Suppressor macrophage treated with lipopolysaccharide for 1 hour (primary cell): ENCODE results near the gene GPR176.
"Not testable (repeated sequence)": the region's sequence is repeated elsewhere in the genome, so short reads cannot be mapped to it uniquely, and the experiment has no call there.

ENCODE experiments used
- DNase-seq, 3 donors: peaks; one replicate each; pipeline ENCODE4 v3.0.0-alpha.2; 2020 to 2022

GPR176 gene

DNA sequence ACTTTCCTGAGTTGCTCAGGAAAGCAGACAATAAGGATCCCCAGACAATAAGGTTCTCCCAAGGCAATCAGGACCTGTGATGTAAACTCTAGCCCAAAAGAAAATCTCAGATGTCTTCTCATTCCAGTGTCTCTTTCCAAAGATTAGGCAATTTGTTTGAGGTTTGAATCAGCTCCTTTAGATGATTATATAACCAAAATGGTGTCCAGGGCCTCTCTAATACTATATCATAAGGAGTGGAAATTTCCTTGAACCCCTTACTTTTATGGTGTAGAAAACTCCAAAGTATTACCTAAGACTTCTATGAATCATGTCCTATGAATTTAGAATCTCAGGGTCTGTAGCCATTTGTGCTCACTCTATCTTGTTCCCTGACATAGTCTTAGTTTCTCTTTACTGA lies 65.9 kb downstream of the GPR176 start:
- no peak for DNase-seq

DNA sequence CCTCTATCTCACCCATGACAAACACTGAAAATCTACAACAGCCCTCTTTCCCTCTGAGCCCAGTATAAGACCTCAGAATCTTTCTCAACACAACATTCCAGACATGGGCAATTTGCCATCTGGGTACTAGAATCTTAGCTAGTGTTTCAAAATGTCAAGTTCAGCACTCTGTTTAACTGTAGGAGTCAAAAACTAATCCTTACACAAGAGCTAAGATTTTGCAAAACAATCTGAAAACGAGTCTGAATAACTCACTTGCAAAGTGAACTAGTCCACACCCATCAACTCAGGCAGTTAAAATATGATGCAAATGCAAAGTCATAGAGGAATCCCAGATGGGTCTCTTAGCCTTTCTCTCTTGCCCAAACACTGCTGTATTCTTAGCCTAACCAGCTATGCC lies 67.8 kb downstream of the GPR176 start:
- no peak for DNase-seq

DNA sequence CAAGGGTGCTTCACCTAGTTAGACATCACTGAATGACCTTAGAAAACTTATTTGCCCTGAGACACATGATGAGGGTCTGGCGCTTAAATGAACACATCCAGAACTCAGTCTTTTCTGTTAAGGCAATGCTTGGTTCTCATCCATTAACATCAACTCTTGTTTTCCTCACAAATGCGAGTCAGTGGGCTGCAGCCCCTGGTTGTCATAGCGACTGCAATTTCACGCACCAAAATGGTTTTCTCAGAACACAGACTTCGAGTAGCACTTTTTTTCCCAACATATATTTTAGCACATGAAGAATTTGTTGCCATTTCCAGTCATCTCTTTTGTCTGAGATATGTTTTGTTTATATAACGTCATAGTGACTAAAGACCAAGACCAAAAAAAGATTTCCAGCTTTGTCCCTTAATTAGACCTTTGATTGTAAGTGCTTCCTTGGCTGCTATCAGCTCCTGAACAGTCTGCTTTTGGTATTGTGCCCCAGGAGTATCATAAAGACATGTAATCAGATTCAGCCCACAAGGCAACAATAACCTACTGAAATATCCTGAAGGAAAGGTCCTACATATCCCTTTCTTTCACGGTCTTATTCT lies 68.5 kb downstream of the GPR176 start:
- DNase-seq = no peak

DNA sequence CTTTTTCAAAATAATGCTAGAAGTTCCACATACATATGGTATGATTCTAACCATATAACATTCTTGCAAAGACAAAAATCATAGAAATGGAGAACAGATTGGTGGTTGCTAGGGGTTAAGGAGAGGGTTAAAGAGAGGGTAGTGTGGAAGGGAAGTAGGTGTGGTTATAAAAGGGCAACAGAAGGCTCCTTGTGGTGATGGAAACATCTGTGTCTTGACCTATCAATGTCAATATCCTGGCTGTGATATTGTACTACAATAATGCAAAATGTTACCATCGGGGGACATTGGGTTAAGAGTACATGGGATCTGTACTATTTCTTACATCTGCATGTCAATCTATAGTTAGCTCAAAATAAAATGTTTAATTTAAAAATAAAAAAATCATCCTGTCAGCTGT lies 69.6 kb downstream of the GPR176 start:
- no peak for DNase-seq

DNA sequence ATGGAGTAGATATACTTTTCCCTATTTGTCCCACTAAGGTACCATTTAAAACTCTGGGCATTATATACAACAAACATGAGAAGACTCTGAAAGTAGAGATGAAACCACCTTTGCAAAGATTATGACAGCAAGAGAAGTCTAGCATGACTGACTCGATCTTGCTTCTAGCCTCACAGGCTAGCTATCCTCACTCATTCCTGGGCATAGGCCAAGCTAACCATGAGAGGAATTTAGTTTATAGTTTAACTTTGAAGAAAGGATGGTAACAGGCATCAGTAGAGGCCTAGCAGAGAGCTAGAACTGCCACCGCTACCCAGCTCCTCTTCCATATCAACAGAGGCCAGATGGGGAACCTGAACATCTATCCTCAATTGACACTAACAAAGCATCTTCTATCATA lies 74.0 kb downstream of the GPR176 start:
- no peak for DNase-seq

DNA sequence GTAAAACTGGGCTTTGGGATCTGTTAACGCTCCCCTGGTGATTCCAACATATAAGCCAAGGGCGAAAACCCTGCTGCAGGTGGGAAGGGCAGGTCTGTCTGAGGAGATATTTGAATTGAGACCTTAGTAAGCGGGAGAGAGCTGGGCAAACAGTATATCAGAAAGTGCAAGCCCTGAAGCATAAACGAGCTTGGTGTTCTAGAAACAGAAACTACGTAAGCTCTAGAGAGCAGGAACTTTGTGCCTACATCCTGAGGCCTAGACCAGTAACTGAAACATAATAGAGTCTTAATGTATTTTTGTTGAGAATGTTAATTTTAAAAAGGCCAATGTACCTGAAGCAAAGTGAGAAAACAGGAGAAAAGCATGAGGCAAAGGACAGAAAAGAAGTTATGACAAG lies 74.5 kb downstream of the GPR176 start:
- DNase-seq = no peak

DNA sequence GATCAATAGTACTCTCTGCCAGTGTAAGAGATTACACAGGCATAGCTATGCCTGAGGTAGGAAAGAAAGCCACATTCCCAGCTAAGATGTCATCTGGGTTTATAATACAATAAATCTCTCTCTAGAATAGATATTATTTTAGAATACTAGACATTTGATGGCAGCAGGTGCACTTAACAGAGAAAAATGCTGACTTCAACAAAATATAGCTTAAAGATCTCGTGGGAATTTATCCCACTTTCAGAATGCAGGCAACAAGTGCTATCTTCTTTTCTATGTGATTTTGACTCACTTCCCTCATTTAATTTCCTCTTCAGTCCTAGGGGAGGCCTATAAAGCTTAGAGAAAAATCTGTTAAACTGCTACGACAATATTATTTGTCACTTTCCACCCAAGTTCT lies 76.5 kb downstream of the GPR176 start:
- no peak for DNase-seq

DNA sequence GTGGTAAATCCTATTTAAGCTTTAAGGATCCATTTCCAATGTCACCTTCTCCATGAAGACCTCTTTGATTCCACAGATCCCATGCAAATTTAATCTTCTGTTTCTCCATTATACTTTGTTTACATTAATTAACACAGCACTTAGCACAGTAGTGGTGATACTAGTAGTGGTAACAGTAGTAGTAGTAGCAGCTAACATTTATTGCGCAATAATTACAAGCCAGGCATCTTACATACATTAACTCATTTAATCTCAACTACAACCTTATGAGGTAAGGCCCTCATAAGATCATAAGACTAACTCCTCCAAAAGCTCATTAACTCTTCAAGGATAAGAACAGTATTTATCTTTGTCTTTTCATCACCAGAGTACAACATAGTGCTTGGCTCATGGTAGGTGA lies 82.6 kb downstream of the GPR176 start:
- no peak for DNase-seq

DNA sequence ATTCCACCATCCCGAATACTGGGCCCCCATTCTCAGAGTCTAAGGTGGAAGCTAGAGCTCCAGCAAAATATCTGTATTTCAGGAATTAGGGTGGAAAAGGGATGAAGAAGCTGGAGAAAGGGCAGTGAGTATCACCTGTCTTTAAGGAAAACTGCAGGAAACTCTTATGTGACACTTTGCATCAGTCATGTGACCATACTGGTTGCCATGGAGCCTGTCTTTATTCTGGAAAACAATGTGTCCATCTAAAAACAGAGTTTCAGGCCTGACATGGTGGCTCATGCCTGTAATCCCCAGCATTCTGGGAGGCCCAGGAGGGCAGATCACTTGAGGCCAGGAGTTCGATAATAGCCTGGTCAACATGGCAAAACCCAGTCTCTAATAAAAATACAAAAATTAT lies 84.5 kb downstream of the GPR176 start:
- DNase-seq = no peak

DNA sequence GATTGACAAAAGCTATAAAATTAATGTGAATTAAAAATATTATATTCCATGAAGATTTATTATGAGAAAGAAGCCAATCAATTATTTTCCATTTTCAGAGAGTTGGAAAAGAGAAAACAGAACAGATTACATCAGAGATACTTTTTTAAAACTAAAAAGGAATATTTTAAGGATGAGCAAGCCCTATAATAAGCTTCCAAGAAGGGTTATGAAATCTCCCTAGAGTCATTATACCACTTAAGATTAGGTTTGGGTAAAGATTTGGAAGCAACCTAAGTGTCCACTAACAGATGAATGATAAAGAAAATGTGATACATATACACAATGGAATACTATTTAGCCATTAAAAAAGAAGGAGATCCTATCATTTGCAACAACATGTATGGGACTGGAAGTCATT lies 85.8 kb downstream of the GPR176 start:
- DNase-seq = no peak

DNA sequence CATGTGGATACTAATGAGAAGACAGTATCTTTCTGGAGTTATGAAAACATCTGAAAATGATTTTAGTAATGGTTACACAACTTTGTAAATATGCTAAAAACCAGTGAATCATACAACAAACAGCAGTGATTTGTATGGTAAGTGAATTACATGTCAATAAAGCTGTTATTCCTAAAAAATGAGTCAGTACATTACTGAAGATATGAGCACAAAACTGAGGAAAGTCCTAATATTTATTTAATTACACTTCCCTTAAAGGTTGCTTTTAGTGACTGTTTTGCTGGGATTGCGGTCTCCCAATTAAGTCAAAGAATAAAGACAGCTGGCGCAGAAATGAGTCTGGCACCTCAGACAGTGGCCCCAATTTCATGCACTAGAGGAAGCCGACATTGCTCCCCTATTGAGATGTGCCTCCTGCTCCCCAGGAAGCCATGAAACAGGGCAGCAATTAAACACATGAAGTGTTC lies 86.5 kb downstream of the GPR176 start:
- DNase-seq = no peak

DNA sequence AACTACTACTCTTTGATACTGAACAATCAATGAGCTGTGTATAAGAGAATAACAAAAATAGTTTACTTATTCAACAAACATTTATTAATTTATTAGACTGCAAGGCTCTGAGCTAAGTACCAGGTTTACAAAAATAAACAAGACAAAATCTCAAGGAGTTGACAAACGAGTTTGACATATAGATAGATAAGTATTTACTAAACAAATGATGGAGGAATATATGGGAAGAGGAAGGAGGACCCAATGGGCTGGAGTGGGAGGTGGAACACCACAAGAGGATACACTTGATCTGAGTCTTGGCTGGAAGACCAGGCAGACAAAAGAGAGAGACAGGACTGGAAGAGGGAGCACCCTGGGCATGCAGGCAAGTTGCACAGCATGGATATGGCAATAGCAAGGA lies 89.9 kb downstream of the GPR176 start:
- no peak for DNase-seq

DNA sequence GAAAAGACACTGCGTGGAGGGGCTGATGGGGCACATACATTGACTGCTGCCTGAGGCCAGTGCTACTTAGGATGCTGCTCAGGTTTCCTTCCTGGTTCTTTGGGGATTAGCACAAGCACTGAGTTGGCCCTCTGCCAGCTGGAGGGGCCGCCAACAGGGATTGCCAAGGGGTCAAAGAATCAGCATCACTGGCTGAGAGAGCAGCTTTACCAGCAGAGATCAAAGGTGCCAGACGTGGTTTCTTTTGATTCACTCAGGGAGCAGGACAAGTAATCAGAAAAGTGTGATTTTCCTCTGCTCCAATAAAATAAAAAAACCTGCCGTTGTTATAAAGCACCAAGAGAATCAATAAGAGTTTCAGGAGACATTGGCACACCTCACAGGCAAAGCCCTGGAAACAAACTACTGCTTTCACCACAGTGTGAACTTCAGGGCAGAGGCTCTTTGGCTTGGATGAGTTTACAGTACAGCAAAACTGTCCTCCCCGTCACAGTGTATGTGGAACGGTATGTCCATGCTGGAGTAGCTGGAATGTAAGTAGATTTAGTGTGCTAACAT lies 91.6 kb downstream of the GPR176 start:
- DNase-seq = no peak

DNA sequence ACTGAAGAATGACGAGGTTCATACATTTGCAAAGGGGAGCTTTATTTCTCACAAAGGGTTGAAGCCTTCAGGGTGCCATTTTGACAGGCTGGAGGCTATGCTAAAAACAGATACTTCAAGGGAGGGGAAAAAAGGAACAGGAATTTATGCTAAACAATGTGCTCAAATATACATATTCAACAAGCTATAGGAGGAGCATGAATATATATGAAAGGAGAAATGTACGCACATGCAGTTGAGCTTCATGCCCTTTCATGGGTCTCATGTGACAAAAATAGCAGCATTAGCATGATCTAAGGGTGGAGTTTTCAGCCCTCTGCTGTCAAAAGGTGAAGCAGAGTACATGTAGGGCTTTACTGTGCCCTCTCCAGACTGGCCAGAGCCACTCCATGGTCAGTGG lies 93.1 kb downstream of the GPR176 start:
- DNase-seq = no peak

DNA sequence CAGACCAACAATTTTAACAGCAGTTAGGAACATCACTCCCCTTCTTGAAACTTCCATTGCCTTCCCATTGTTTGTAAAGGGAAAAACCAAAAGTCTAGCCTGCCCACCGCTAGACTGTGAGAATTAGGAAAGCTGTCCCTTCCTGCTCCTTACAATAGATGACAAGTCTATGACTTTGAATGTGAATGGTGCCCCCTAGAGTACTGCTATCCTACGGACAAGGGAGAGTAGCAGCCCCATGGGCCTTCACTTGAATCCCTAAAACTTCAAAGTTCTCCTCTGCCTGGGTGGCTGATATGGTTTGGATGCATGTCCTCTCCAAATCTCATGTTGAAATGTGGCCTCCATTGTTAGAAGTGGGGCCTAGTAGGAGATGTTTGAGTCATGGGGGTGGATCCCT lies 96.4 kb downstream of the GPR176 start:
- no peak for DNase-seq

DNA sequence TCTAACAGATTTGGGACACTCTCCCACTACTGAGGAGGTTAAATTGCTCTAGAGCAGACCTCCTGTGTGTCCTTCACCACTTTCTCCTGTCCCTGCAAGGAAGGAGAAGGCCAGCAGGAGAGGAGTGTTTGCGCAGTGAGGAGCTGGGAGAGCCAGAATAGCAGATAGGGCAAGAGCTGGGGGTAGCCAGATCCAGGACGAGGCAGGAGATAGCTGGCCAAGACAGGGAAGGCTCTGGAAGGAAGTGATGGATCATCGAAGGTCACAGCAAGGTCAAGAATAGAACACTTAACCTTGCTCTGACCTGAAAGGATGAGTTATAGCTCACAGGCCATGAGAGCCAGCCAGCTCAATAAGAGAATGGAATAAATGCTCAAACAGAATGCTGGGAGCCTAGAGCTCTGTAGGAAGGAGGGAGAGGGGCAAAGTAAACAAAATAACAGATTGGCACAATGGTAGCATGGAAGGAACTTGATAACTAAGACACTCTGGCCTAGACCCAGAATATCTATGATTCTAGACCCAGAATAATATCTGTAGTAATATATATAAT lies 99.9 kb downstream of the GPR176 start:
- DNase-seq = no peak

DNA sequence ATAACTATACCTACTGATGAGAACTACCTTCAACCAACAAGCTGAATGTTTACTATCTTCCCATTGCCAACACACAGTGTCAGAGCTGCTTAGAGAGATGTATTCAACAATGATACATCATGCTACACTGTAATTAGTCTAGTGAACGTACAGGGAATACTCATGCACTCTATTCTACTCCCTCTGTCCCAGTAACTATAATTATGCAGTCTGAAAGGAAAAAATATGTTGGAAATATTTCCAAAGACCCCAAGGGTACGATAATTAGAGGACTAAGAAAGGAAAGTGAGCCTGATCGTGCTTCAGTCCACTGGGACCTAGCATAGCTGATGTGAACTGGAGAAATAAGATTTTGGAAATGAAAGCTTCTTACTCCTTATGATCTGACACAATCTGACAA lies 100.5 kb downstream of the GPR176 start:
- no peak for DNase-seq

DNA sequence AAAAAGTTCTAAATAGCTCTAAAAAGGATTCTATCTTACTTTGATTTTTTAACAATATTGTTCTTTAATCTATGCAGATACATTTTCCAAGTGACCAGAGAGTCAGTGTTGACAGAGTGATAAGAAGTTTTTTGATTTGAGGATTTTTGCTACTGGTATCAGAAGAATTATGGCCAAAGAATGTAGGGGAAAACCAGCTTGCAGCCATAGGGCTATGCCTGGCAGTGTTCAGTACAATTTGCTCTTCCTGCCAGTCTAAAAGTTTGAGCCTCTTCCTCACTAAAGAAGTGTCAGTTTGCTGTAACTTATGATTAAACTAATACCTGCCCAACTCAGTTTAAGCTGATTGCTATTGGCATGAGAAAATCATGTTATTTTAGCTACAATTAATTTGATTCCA lies 102.2 kb downstream of the GPR176 start:
- no peak for DNase-seq

DNA sequence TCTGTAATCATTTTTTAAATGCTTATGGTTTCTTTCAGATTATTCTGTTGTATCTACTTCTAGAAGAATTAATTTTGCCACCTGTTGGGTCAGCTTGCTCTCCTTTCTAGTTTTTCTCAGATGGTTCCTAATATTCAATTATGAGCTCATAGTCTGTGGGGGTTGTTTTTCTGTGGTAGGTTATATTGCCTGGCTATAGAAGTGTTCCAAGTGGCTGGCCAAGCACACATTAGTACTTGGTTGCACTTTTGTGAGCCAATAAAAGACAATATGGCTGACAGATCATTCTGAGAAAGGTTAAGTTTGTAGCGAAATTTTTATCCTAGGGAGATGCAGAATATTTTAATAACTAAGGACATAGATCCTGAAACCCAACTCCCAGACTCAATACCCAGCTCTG lies 105.6 kb downstream of the GPR176 start:
- no peak for DNase-seq

DNA sequence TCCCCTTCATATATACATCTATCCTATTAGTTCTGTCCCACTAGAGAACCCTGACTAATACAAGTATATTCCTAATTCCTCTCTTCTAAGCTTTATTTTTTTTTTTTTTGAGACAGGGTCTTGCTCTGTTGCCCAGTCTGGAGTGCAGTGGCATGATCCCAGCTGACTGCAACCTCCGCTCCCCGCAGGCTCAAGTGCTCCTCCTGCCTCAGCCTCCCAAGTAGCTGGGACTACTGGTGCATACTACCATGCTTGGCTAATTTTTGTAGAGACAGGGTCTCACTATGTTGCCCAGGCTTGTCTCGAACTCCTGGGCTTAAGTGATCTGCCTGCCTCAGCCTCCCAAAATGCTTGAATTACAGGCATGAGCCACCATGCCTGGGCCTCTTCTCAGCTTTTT lies 107.4 kb downstream of the GPR176 start:
- not testable (repeated sequence) for DNase-seq

DNA sequence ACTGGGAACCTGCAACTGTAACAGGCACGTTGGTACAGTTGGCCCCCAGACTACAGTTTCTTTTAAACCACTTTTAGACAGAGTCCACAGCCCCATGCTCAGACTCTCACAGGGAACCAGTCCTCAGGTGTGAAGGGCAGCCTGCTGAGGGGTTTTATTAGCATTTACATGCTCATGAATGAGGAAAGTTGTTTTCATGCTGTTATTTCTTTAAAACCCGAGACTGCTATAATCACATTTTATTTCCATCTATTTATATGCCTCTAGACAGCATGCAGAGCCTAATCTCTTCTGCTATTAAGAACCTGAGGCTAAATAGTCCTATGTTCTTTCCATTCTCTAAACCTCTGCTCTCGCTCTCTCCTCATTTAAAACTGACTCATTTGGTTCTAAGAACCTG lies 111.2 kb downstream of the GPR176 start:
- DNase-seq = no peak

DNA sequence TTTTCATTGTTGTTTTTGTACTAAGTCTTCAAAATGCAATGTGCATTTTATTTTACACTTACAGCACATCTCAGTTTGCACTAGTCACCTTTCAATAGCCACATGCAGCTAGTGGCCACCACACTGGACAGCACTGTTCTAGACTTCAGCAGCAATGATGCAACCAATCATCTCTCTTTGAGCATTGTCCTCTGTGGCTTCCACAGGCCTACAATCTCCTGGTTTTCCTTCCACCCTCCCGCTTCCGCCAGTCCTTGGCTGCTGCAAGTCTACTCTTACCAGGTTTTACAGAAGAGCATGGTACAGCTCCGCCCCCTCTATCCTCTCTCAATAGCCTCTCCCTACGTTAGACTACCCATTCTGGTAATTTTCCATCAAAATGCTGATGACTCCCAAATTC lies 112.3 kb downstream of the GPR176 start:
- DNase-seq = no peak

DNA sequence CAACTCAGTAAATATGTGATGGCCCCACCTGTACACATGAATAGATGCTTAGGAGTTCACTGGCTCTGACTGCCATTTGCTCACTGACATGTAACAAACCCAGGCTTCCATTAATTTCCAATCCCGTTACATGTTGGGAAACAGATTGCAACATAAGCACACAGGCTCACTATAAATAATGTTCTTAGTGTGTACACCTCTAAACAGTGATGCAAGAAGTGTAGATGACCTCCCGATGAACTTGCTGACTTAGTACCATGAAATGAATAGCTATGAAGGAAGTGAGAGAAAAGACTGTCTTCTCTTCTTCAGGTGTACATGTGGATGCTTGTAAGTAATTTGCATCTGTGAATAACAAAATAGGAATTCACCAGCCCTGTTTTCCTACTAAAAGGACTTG lies 116.0 kb downstream of the GPR176 start:
- DNase-seq = no peak

DNA sequence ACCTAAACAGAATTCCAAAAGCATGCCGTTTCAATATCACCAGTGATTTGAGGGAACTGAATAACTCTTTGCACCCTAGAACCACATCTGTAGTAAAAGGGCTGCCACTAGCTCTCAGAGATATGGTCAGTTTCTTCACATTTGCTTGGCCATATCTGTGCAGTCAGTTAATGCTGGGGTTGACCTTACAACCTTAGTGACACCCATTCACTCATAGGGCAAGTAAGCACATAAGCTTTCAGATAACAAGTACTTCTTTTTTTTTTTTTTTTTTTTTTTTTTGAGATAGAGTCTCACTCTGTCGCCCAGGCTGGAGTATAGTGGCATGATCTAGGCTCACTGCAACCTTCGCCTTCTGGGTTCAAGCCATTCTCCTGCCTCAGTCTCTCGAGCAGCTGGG lies 117.0 kb downstream of the GPR176 start:
- DNase-seq = no peak

DNA sequence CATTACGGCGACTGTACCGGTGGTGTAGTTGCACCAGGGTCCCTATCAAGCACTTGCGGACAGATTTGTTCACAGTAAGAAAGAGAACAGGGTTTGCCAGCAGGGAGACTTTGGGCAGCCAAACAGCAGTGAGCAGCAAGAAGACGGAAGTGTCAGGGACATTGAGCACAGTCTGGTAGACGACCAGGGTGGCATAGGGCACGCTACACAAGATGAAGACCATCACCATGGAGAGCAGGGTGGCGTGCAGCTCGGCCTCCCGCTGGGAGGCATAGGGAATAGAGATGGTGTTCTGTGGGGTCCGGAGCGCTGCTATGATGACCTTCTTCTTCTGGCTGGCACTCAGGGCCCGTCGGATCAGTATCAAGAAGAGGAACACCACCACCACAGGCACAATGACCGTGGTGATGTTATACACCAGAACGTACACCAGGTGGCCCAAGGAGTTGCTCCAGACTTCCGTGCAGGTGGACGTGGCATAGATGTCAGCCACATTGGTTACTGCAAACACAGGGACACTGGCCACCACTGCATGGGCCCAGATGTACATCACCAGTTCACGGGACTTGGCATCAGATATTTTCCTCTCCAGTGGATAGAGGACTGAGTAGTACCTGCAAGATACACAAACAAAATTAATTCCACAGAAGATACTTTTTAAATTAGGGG lies 118.3 kb downstream of the GPR176 start:
- DNase-seq = no peak
